NCI-H2081 treated with DMSO at 0.1 percent for 48 hours (cell line): ENCODE data around the gene KLF9.
"Not testable (repeated sequence)": the region's sequence is repeated elsewhere in the genome, so short reads cannot be mapped to it uniquely, and the experiment has no call there.

ENCODE experiments used
- DNase-seq: peaks from one replicate; lab custom pipeline; 2025; lab: John Stamatoyannopoulos, UW

Gene KLF9

GRCh38 chr9:70403618-70404025 is 10.8 kb downstream of the KLF9 start:
- DNase-seq: no peak

GRCh38 chr9:70403166-70403565 is 11.3 kb downstream of the KLF9 start:
- DNase-seq: no peak

GRCh38 chr9:70402213-70402612 is 12.2 kb downstream of the KLF9 start:
- no peak for DNase-seq

GRCh38 chr9:70401241-70401640 is 13.2 kb downstream of the KLF9 start:
- DNase-seq: not testable (repeated sequence)

- DNase-seq: no peak
Observed at GRCh38 chr9:70400107-70400892, 14.2 kb downstream of the KLF9 start.

- no peak for DNase-seq
Observed at GRCh38 chr9:70399141-70399540, 15.3 kb downstream of the KLF9 start.

- DNase-seq: no peak
Observed at GRCh38 chr9:70398145-70398556, 16.3 kb downstream of the KLF9 start.

- DNase-seq: no peak
Observed at GRCh38 chr9:70395652-70396051, 18.8 kb downstream of the KLF9 start.

GRCh38 chr9:70392850-70393249 is 21.6 kb downstream of the KLF9 start:
- no peak for DNase-seq

GRCh38 chr9:70392189-70392588 is 22.3 kb downstream of the KLF9 start:
- no peak for DNase-seq

- no peak for DNase-seq
Observed at GRCh38 chr9:70390933-70391341, 23.5 kb downstream of the KLF9 start.

GRCh38 chr9:70389621-70390266 is 24.7 kb downstream of the KLF9 start:
- no peak for DNase-seq

- DNase-seq: no peak
Observed at GRCh38 chr9:70389188-70389587, 25.3 kb downstream of the KLF9 start.

GRCh38 chr9:70387663-70388062 is 26.8 kb downstream of the KLF9 start:
- no peak for DNase-seq

- no peak for DNase-seq
Observed at GRCh38 chr9:70385426-70385825, 29.0 kb downstream of the KLF9 start.

- DNase-seq: no peak
Observed at GRCh38 chr9:70382709-70383605, 31.5 kb downstream of the KLF9 start.

- DNase-seq: no peak
Observed at GRCh38 chr9:70382046-70382708, 32.3 kb downstream of the KLF9 start.

GRCh38 chr9:70374962-70375618 is 39.4 kb downstream of the KLF9 start:
- no peak for DNase-seq

GRCh38 chr9:70367305-70367930 is 47.0 kb downstream of the KLF9 start:
- DNase-seq: no peak

GRCh38 chr9:70363760-70364159 is 50.7 kb downstream of the KLF9 start:
- no peak for DNase-seq

- DNase-seq: no peak
Observed at GRCh38 chr9:70362952-70363351, 51.5 kb downstream of the KLF9 start.
